ENCODE data around the gene SRP14.
"Not testable (repeated sequence)": the region's sequence is repeated elsewhere in the genome, so short reads cannot be mapped to it uniquely, and the experiment has no call there.

The SRP14 gene

GRCh38 chr15:39998511-39999077 lies 40.4 kb downstream of the SRP14 start:
- H3F3A ChIP-seq (ENCODE audit: low read depth) = no peaks in the 10 kb centered on the region
- no peak overlapping the region for H3K4me3 ChIP-seq (ENCODE audit: low read length, poor library complexity, severe bottlenecking)
- H2AFZ ChIP-seq (ENCODE audit: low read length) = no peak overlapping the region
- H3K79me2 ChIP-seq (ENCODE audit: insufficient read depth, low read length) = no peaks in the 10 kb centered on the region
- no peaks in the 10 kb centered on the region for H4K20me1 ChIP-seq (ENCODE audit: insufficient read depth, low read length, poor library complexity, severe bottlenecking)
- H3K9ac ChIP-seq (ENCODE audit: low read depth, low read length, poor library complexity, severe bottlenecking) = no peak overlapping the region
- H3K9me2 ChIP-seq (replicated peaks; ENCODE audit: low read depth, low read length) = no peaks in the 10 kb centered on the region
- H3K4me1 ChIP-seq (ENCODE audit: insufficient read depth, low read length, poor library complexity, severe bottlenecking) = no peaks in the 10 kb centered on the region
- no peak for TF ChIP-seq CTCF (conservative IDR thresholded peaks at IDR 0.05; ENCODE audit: low read length)
- no peak for TF ChIP-seq EZH2phosphoT487 (IDR thresholded peaks at IDR 0.05; ENCODE audit: borderline replicate concordance)
- no peaks in the 10 kb centered on the region for H3K27me3 ChIP-seq (ENCODE audit: insufficient read depth, low read length, poor library complexity, severe bottlenecking)
- no peaks in the 10 kb centered on the region for H3K9me3 ChIP-seq (ENCODE audit: insufficient read depth, low read depth, low read length)
- no peak overlapping the region for H3K4me2 ChIP-seq (ENCODE audit: low read depth, low read length, poor library complexity, severe bottlenecking)
- peaks cover 12% of the 10 kb centered on the region; the same call in 1 of the 2 replicates for H3K36me3 ChIP-seq (ENCODE audit: insufficient read depth, low read length)

- Histone ChIP-seq H3K4me1 (ENCODE audit: insufficient read depth, low read length, poor library complexity, severe bottlenecking) (no peaks in the 10 kb centered on the region), H3K9me3 (ENCODE audit: insufficient read depth, low read depth, low read length) (no peaks in the 10 kb centered on the region), H2AFZ (ENCODE audit: low read length) (no peak overlapping the region), H3K4me2 (ENCODE audit: low read depth, low read length, poor library complexity, severe bottlenecking) (no peak overlapping the region), H3K79me2 (ENCODE audit: insufficient read depth, low read length) (no peaks in the 10 kb centered on the region), H3K9ac (ENCODE audit: low read depth, low read length, poor library complexity, severe bottlenecking) (no peak overlapping the region), H3K4me3 (ENCODE audit: low read length, poor library complexity, severe bottlenecking) (no peak overlapping the region), H3F3A (ENCODE audit: low read depth) (no peaks in the 10 kb centered on the region), H3K36me3 (ENCODE audit: insufficient read depth, low read length) (peaks cover 15% of the 10 kb centered on the region; the same call in 1 of the 2 replicates), H3K27me3 (ENCODE audit: insufficient read depth, low read length, poor library complexity, severe bottlenecking) (no peaks in the 10 kb centered on the region), H4K20me1 (ENCODE audit: insufficient read depth, low read length, poor library complexity, severe bottlenecking) (no peaks in the 10 kb centered on the region), H3K9me2 (replicated peaks; ENCODE audit: low read depth, low read length) (no peaks in the 10 kb centered on the region)
- no peak for TF ChIP-seq EZH2phosphoT487 (IDR thresholded peaks at IDR 0.05; ENCODE audit: borderline replicate concordance)
- TF ChIP-seq CTCF (conservative IDR thresholded peaks at IDR 0.05; ENCODE audit: low read length) = no peak
Observed at GRCh38 chr15:39997639-39998038, 41.3 kb downstream of the SRP14 start.

- peaks cover 22% of the 10 kb centered on the region; the same call in 1 of the 2 replicates for H3K36me3 ChIP-seq (ENCODE audit: insufficient read depth, low read length)
- H3K79me2 ChIP-seq (ENCODE audit: insufficient read depth, low read length) = no peaks in the 10 kb centered on the region
- TF ChIP-seq CTCF (conservative IDR thresholded peaks at IDR 0.05; ENCODE audit: low read length) (no peak), EZH2phosphoT487 (IDR thresholded peaks at IDR 0.05; ENCODE audit: borderline replicate concordance) (no peak)
- H3K9me3 ChIP-seq (ENCODE audit: insufficient read depth, low read depth, low read length) = no peaks in the 10 kb centered on the region
- H3K4me1 ChIP-seq (ENCODE audit: insufficient read depth, low read length, poor library complexity, severe bottlenecking) = no peaks in the 10 kb centered on the region
- H3K9ac ChIP-seq (ENCODE audit: low read depth, low read length, poor library complexity, severe bottlenecking) = no peak overlapping the region
- no peaks in the 10 kb centered on the region for H3K9me2 ChIP-seq (replicated peaks; ENCODE audit: low read depth, low read length)
- no peak overlapping the region for H3K4me2 ChIP-seq (ENCODE audit: low read depth, low read length, poor library complexity, severe bottlenecking)
- H3K4me3 ChIP-seq (ENCODE audit: low read length, poor library complexity, severe bottlenecking) = no peak overlapping the region
- no peaks in the 10 kb centered on the region for H3K27me3 ChIP-seq (ENCODE audit: insufficient read depth, low read length, poor library complexity, severe bottlenecking)
- no peaks in the 10 kb centered on the region for H3F3A ChIP-seq (ENCODE audit: low read depth)
- H4K20me1 ChIP-seq (ENCODE audit: insufficient read depth, low read length, poor library complexity, severe bottlenecking) = no peaks in the 10 kb centered on the region
- H2AFZ ChIP-seq (ENCODE audit: low read length) = no peak overlapping the region
Observed at GRCh38 chr15:39997031-39997430, 42.0 kb downstream of the SRP14 start.

- H3K4me3 ChIP-seq (ENCODE audit: low read length, poor library complexity, severe bottlenecking); H3K9me3 ChIP-seq (ENCODE audit: insufficient read depth, low read depth, low read length); H3K79me2 ChIP-seq (ENCODE audit: insufficient read depth, low read length); H3K27me3 ChIP-seq (ENCODE audit: insufficient read depth, low read length, poor library complexity, severe bottlenecking); H3K4me2 ChIP-seq (ENCODE audit: low read depth, low read length, poor library complexity, severe bottlenecking); H3K9me2 ChIP-seq (replicated peaks; ENCODE audit: low read depth, low read length); H3F3A ChIP-seq (ENCODE audit: low read depth); H3K9ac ChIP-seq (ENCODE audit: low read depth, low read length, poor library complexity, severe bottlenecking); H4K20me1 ChIP-seq (ENCODE audit: insufficient read depth, low read length, poor library complexity, severe bottlenecking); H2AFZ ChIP-seq (ENCODE audit: low read length); H3K4me1 ChIP-seq (ENCODE audit: insufficient read depth, low read length, poor library complexity, severe bottlenecking): not testable (repeated sequence)
- H3K36me3 ChIP-seq (ENCODE audit: insufficient read depth, low read length) = peaks cover 25% of the 10 kb centered on the region; the same call in 1 of the 2 replicates
Observed at GRCh38 chr15:39996228-39996627, 42.8 kb downstream of the SRP14 start.

- not testable (repeated sequence) for H3K4me3 ChIP-seq (ENCODE audit: low read length, poor library complexity, severe bottlenecking); H3K4me2 ChIP-seq (ENCODE audit: low read depth, low read length, poor library complexity, severe bottlenecking); H3K27me3 ChIP-seq (ENCODE audit: insufficient read depth, low read length, poor library complexity, severe bottlenecking); H3F3A ChIP-seq (ENCODE audit: low read depth); H3K9ac ChIP-seq (ENCODE audit: low read depth, low read length, poor library complexity, severe bottlenecking); H4K20me1 ChIP-seq (ENCODE audit: insufficient read depth, low read length, poor library complexity, severe bottlenecking); H2AFZ ChIP-seq (ENCODE audit: low read length); H3K9me2 ChIP-seq (replicated peaks; ENCODE audit: low read depth, low read length); H3K4me1 ChIP-seq (ENCODE audit: insufficient read depth, low read length, poor library complexity, severe bottlenecking); H3K79me2 ChIP-seq (ENCODE audit: insufficient read depth, low read length); H3K9me3 ChIP-seq (ENCODE audit: insufficient read depth, low read depth, low read length)
- peaks cover 27% of the 10 kb centered on the region; the same call in 1 of the 2 replicates for H3K36me3 ChIP-seq (ENCODE audit: insufficient read depth, low read length)
Observed at GRCh38 chr15:39992953-39993352, 46.0 kb downstream of the SRP14 start.
